ENCODE results near the gene SESN3.
A peak's percentile ranks its signal among the peaks of the same experiment; 100 is the strongest.

SESN3 gene

GRCh38 chr11:95156133-95156721, 74.8 kb downstream of the SESN3 start:
- no peak overlapping the region for H3K4me2 ChIP-seq (ENCODE audit: insufficient read depth, low read length)
- no peaks in the 10 kb centered on the region for H4K20me1 ChIP-seq (ENCODE audit: insufficient read depth, low read length)
- H3K36me3 ChIP-seq (ENCODE audit: insufficient read depth, low read length), result no peaks in the 10 kb centered on the region
- no peak overlapping the region for H3K27ac ChIP-seq (ENCODE audit: low read length)
- no peaks in the 10 kb centered on the region for H3K9me3 ChIP-seq (ENCODE audit: insufficient read depth, low read length, severe bottlenecking)
- H3K4me1 ChIP-seq (ENCODE audit: insufficient read depth, low read length), result peaks cover 6% of the 10 kb centered on the region; the same call in 1 of the 2 replicates
- DNase-seq (no peak), ATAC-seq (ENCODE audit: insufficient read depth, low read depth) (no peak)
- no peak overlapping the region for H2AFZ ChIP-seq (ENCODE audit: low read depth, low read length)
- TF ChIP-seq CTCF (IDR thresholded peaks at IDR 0.05; ENCODE audit: borderline replicate concordance, extremely low read depth, low read length, poor library complexity, severe bottlenecking), result no peak
- no peak for TF ChIP-seq EZH2 (IDR thresholded peaks at IDR 0.05; ENCODE audit: borderline replicate concordance, low read depth, low read length, severe bottlenecking)
- no peaks in the 10 kb centered on the region for H3K79me2 ChIP-seq (ENCODE audit: insufficient read depth, low read length)
- H3K4me3 ChIP-seq (ENCODE audit: low read depth in 1 of 2, low read length in 2 of 2), result no peak overlapping the region
- no peaks in the 10 kb centered on the region for H3K27me3 ChIP-seq (ENCODE audit: insufficient read depth, low read length, poor library complexity)
- H3K9ac ChIP-seq (ENCODE audit: low read depth, low read length), result no peak overlapping the region

GRCh38 chr11:95155385-95155784, 75.6 kb downstream of the SESN3 start:
- Histone ChIP-seq H3K9me3 (ENCODE audit: insufficient read depth, low read length, severe bottlenecking) (no peaks in the 10 kb centered on the region), H3K27me3 (ENCODE audit: insufficient read depth, low read length, poor library complexity) (no peaks in the 10 kb centered on the region), H3K79me2 (ENCODE audit: insufficient read depth, low read length) (no peaks in the 10 kb centered on the region), H4K20me1 (ENCODE audit: insufficient read depth, low read length) (no peaks in the 10 kb centered on the region), H3K4me2 (ENCODE audit: insufficient read depth, low read length) (no peak overlapping the region), H3K4me1 (ENCODE audit: insufficient read depth, low read length) (peaks cover 9% of the 10 kb centered on the region; the same call in 1 of the 2 replicates), H3K4me3 (ENCODE audit: low read depth in 1 of 2, low read length in 2 of 2) (no peak overlapping the region), H3K27ac (ENCODE audit: low read length) (no peak overlapping the region), H2AFZ (ENCODE audit: low read depth, low read length) (no peak overlapping the region), H3K9ac (ENCODE audit: low read depth, low read length) (no peak overlapping the region), H3K36me3 (ENCODE audit: insufficient read depth, low read length) (no peaks in the 10 kb centered on the region)
- TF ChIP-seq CTCF (IDR thresholded peaks at IDR 0.05; ENCODE audit: borderline replicate concordance, extremely low read depth, low read length, poor library complexity, severe bottlenecking), result no peak
- TF ChIP-seq EZH2 (IDR thresholded peaks at IDR 0.05; ENCODE audit: borderline replicate concordance, low read depth, low read length, severe bottlenecking), result no peak
- DNase-seq (no peak), ATAC-seq (ENCODE audit: insufficient read depth, low read depth) (no peak)

GRCh38 chr11:95154514-95154913, 76.5 kb downstream of the SESN3 start:
- no peak overlapping the region for H3K27ac ChIP-seq (ENCODE audit: low read length)

More at GRCh38 chr11:95154514-95154913, 76.5 kb downstream of the SESN3 start:
- Histone ChIP-seq H3K4me2 (ENCODE audit: insufficient read depth, low read length) (no peak overlapping the region), H3K79me2 (ENCODE audit: insufficient read depth, low read length) (no peaks in the 10 kb centered on the region), H3K27me3 (ENCODE audit: insufficient read depth, low read length, poor library complexity) (no peaks in the 10 kb centered on the region), H3K36me3 (ENCODE audit: insufficient read depth, low read length) (no peaks in the 10 kb centered on the region), H3K9ac (ENCODE audit: low read depth, low read length) (no peak overlapping the region), H3K9me3 (ENCODE audit: insufficient read depth, low read length, severe bottlenecking) (no peaks in the 10 kb centered on the region), H4K20me1 (ENCODE audit: insufficient read depth, low read length) (no peaks in the 10 kb centered on the region), H3K4me1 (ENCODE audit: insufficient read depth, low read length) (peaks cover 9% of the 10 kb centered on the region; the same call in 1 of the 2 replicates), H2AFZ (ENCODE audit: low read depth, low read length) (no peak overlapping the region), H3K4me3 (ENCODE audit: low read depth in 1 of 2, low read length in 2 of 2) (no peak overlapping the region)
- DNase-seq, result peak; percentile 27
- TF ChIP-seq CTCF (IDR thresholded peaks at IDR 0.05; ENCODE audit: borderline replicate concordance, extremely low read depth, low read length, poor library complexity, severe bottlenecking) (peak; percentile 68), EZH2 (IDR thresholded peaks at IDR 0.05; ENCODE audit: borderline replicate concordance, low read depth, low read length, severe bottlenecking) (no peak)
- ATAC-seq (ENCODE audit: insufficient read depth, low read depth), result no peak
